ENCODE results near the gene SLC4A1.

DNA sequence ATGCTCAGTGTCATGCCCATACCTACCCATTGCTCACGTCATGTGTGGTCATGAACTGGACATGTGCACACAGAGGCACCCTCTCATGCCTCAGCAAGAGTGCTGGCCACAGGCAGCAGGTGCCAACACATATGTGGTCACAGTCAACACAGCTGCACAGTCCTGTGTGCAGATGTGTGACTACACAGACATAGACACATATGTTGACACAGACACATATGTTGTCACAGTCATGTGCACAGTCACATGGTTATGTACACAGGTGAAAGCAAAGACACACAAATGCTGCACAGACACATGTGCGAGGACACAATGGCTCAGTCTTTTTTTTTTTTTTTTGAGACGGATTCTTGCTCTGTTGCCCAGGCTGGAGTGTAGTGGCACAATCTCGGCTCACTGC, 11.3 kb downstream of the SLC4A1 start:
- TF ChIP-seq POLR2A (IDR thresholded peaks at IDR 0.05; ENCODE audit: low read length), result no peak
- TF ChIP-seq GATA1 (IDR thresholded peaks at IDR 0.05; ENCODE audit: low read depth, low read length), result no peak

All from erythroblast (primary cell).